Measurements from ENCODE around the gene CTTNBP2.

CTTNBP2 gene

GRCh38 chr7:117685795-117686194 is 187.4 kb downstream of the CTTNBP2 start:
- DNase-seq (ENCODE audit: low read depth) = no peak

- no peak for DNase-seq (ENCODE audit: low read depth)
These were observed 189.6 kb downstream of the CTTNBP2 start for GRCh38 chr7:117683430-117684175.

- no peak for DNase-seq (ENCODE audit: low read depth)
These were observed 190.4 kb downstream of the CTTNBP2 start for GRCh38 chr7:117682681-117683385.

GRCh38 chr7:117679120-117679519 is 194.1 kb downstream of the CTTNBP2 start:
- DNase-seq (ENCODE audit: low read depth) = no peak

DNA sequence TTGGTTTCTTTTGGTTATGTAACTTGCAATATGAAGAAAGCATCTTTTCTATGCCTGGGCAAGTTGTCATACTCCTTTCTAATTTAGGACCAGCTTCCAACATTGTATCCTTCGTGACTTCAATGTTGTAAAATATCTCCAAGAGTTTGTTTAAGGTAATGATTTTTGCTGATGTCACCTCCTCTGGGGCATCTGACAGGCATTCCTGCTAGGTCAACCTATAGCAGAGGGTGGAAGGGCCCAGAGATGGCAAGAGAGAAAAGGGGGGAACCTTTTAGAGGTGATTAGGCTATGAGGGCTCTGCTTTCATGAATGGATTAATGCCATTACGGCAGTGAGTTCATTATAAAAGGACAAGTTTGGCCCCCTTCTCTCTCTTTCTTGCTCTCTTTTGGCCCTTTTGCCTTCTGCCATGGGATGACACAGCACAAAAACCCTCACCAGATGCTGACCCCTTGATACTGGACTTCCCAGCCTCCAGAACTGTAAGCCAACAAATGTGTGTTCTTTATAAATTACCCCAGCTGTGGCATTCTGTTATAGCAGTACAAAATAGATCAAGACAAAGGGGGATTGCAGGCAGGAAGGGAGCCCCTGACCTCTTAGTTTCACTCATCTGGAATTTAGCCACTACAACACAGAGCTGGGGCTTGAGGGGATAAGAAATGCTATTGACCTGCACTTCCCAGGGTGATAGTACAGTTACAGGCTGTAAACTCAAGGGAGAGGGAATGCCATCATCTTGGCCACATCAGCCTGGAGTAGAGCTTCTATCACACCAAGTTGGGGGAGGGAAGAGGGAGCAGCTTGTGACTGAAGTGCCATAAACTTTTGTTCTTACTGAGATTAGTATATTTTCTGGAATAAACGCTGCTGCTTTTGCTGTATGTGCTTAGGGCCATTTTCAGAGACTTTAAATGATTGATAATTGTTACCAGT is 197.5 kb downstream of the CTTNBP2 start:
- no peak for DNase-seq (ENCODE audit: low read depth)

DNA sequence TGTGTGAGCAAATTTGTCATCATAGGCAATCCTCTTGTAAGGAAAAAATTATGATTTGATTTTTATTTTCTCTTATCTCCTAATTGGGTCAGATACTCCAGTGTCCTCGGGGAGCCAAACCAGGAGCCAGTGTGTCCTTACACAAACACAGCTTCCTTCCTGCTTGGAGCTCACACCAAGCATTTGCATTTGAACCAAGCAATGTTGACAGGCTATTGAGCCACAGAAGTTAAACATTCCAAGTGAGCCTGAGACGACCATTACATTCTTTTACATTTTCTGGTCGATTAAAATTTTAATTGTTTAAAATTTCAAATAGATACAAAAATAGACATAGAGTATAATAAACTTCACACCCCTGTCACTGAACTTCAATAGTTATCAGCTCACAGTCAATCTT is 198.6 kb downstream of the CTTNBP2 start:
- no peak for DNase-seq (ENCODE audit: low read depth)

DNA sequence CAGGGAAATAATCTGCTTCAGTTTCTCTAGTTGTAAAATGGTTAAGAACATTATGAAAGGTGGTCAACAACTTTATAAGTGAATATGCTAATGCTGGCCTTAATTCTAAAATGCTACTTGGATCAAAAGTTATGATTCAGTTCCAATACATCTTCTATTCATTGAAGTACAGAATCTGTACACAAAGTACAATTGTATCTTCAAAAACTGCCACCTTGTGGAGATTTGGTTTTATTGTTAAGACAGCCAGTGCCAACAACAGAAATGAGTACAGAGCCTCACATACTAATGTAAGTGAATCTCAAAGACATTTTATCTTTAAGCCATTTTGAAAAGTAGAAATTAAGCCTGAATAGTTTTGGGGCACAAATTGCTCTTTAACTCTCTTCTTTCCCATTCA is 199.4 kb downstream of the CTTNBP2 start:
- no peak for DNase-seq (ENCODE audit: low read depth)

- DNase-seq (ENCODE audit: low read depth) = no peak
These were observed 199.9 kb downstream of the CTTNBP2 start for GRCh38 chr7:117673367-117673766.

- DNase-seq (ENCODE audit: low read depth) = no peak
These were observed 200.8 kb downstream of the CTTNBP2 start for GRCh38 chr7:117672453-117672852.

- DNase-seq (ENCODE audit: low read depth) = no peak
These were observed 203.4 kb downstream of the CTTNBP2 start for GRCh38 chr7:117669818-117670217.

GRCh38 chr7:117667456-117667855 is 205.8 kb downstream of the CTTNBP2 start:
- no peak for DNase-seq (ENCODE audit: low read depth)

DNA sequence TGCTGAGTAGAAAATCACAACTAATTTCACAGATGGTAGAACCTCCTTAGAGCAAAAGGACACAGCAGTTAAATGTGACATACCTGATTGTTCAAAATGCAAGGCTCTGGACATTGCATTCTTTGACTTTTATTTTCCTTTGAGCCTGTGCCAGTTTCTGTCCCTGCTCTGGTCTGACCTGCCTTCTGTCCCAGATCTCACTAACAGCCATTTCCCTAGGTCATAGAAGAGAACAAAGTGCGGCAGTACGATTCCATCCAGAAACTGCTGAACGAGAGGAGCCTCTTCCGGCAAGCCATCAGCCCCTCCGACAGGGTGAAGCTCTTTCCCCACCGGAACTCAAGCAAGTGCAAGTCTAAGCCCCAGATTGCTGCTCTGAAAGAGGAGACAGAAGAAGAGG is 206.6 kb downstream of the CTTNBP2 start:
- no peak for DNase-seq (ENCODE audit: low read depth)

DNA sequence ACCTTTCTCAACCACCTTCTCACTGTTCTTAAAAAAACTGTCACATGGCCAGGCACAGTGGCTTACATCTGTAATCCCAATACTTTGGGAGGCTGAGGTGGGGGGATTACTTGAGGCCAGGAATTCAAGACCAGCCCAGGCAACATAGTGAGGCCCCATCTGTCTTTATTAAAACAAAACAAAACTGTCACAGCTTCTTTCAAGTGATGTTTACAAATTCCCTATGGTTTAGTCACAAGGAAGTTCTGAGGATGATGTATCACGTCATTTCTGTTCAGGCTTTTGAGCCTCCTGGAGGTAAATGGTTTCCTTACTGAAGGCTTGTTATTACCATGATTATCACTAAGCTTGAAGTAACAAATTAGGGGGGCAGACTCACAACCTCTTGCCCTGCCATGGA is 207.2 kb downstream of the CTTNBP2 start:
- no peak for DNase-seq (ENCODE audit: low read depth)

- DNase-seq (ENCODE audit: low read depth) = no peak
These were observed 207.9 kb downstream of the CTTNBP2 start for GRCh38 chr7:117665368-117665767.

- no peak for DNase-seq (ENCODE audit: low read depth)
These were observed 209.2 kb downstream of the CTTNBP2 start for GRCh38 chr7:117664047-117664446.

DNA sequence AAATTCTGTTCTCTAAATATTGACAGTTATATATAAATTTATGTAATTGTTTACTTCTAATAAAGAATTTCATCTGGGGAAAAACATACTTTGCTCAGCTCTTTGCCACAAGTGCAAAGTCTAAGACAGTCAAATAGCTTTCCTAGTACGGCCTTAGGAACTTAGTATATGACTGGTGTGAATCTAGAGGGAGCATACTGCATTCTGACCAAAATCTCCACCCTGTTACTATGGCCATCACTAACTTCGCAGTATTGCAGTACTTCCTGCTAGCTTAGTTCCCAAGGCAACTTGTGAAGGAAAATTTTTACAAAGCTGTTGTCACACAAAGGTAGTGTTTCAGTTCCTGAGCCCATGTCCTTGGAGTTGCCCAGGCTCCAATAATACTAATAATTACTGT is 211.9 kb downstream of the CTTNBP2 start:
- DNase-seq (ENCODE audit: low read depth) = no peak
